Parathyroid adenoma (tissue), 2 donors: ENCODE results near the gene MT1X.

Experiments used
- H2AFZ ChIP-seq: fragments of 300-600 bp; sonication (generic); one replicate; pipeline ENCODE4 v1.7.0; 2017; ENCODE audit warnings: antibody characterized with exemption, mild to moderate bottlenecking
- H3K27ac ChIP-seq: fragments of 300-600 bp; sonication (generic); one replicate; pipeline ENCODE4 v1.7.0; 2017
- H3K27me3 ChIP-seq: fragments of 300-600 bp; sonication (generic); one replicate; pipeline ENCODE4 v1.7.0; 2017; ENCODE audit warnings: low read length; ENCODE audit not compliant: control insufficient read depth, insufficient read depth
- H3K36me3 ChIP-seq: fragments of 300-600 bp; sonication (generic); one replicate; pipeline ENCODE4 v1.7.0; 2017; ENCODE audit warnings: low read length; ENCODE audit not compliant: control insufficient read depth, insufficient read depth
- H3K4me1 ChIP-seq: fragments of 300-600 bp; sonication (generic); one replicate; pipeline ENCODE4 v1.7.0; 2017; ENCODE audit warnings: control low read depth
- H3K4me2 ChIP-seq: fragments of 300-600 bp; sonication (generic); one replicate; pipeline ENCODE4 v1.7.0; 2017; ENCODE audit warnings: low read length
- H3K4me3 ChIP-seq: fragments of 300-600 bp; sonication (generic); one replicate; pipeline ENCODE4 v1.7.0; 2017; ENCODE audit warnings: low read depth, low read length
- H3K79me2 ChIP-seq: fragments of 300-600 bp; sonication (generic); one replicate; pipeline ENCODE4 v1.7.0; 2017; ENCODE audit warnings: control low read depth
- H3K9ac ChIP-seq: fragments of 300-600 bp; sonication (generic); one replicate; pipeline ENCODE4 v1.7.0; 2017; ENCODE audit warnings: mild to moderate bottlenecking
- H3K9me3 ChIP-seq: fragments of 300-600 bp; sonication (generic); one replicate; pipeline ENCODE4 v1.7.0; 2017; ENCODE audit warnings: low read length; ENCODE audit not compliant: control insufficient read depth
- TF ChIP-seq, protein P1 (sequence below): fragments of 300-600 bp; sonication (generic); IDR thresholded peaks from one replicate; pipeline ENCODE4 v1.7.0; 2017; ENCODE audit warnings: antibody characterized with exemption, mild to moderate bottlenecking
- donor health status: primary hyperparathyroidism.

The MT1X gene

DNA sequence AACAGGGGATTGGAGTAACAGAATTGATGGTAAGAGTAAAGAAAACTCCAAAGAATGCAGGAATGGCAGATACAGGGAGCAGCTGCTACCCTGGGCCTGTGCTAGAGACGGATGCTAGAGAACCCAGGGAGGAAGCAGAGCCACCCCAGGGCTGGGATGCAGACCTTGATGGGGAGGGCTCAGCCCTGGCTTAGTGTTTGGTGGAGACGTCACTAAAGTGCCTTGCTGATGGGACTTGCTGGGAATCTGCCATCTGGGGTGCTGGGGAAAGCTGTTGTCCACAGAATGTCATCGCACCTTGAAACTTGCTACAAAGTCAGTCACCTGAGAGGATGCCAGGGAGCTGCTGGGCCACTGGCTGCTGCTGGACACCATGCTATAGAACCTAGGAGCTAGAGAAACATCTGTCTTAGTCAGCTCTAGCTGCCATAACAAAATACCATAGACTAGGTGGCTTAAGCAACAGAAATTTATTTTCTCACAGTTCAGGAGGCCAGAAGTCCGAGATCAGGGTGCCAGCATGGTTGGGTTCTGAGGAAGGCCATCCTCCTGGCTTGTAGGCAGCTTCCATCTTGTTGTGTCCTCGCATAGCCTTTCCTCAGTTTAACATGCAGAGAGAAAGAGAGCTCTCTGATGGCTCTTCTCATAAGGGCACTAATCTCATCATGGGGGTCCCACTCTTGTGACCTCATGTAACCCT is 15.3 kb downstream of the MT1X start:
- H3K4me3 ChIP-seq, result no peak overlapping the region
- H3K27ac ChIP-seq, result no peak overlapping the region
- no peaks in the 10 kb centered on the region for H3K27me3 ChIP-seq
- no peak overlapping the region for H2AFZ ChIP-seq
- H3K9ac ChIP-seq, result no peak overlapping the region
- no peak overlapping the region for H3K4me2 ChIP-seq
- TF ChIP-seq, protein P1, sequence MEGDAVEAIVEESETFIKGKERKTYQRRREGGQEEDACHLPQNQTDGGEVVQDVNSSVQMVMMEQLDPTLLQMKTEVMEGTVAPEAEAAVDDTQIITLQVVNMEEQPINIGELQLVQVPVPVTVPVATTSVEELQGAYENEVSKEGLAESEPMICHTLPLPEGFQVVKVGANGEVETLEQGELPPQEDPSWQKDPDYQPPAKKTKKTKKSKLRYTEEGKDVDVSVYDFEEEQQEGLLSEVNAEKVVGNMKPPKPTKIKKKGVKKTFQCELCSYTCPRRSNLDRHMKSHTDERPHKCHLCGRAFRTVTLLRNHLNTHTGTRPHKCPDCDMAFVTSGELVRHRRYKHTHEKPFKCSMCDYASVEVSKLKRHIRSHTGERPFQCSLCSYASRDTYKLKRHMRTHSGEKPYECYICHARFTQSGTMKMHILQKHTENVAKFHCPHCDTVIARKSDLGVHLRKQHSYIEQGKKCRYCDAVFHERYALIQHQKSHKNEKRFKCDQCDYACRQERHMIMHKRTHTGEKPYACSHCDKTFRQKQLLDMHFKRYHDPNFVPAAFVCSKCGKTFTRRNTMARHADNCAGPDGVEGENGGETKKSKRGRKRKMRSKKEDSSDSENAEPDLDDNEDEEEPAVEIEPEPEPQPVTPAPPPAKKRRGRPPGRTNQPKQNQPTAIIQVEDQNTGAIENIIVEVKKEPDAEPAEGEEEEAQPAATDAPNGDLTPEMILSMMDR, result no peak
- no peaks in the 10 kb centered on the region for H3K79me2 ChIP-seq
- no peaks in the 10 kb centered on the region for H3K9me3 ChIP-seq
- H3K36me3 ChIP-seq, result no peaks in the 10 kb centered on the region
- H3K4me1 ChIP-seq, result no peaks in the 10 kb centered on the region

GRCh38 chr16:56700195-56700594 is 17.9 kb downstream of the MT1X start:
- H3K9me3 ChIP-seq, result no peaks in the 10 kb centered on the region
- no peaks in the 10 kb centered on the region for H3K27me3 ChIP-seq
- TF ChIP-seq, protein P1, result no peak
- no peak overlapping the region for H3K4me2 ChIP-seq
- H3K4me3 ChIP-seq, result no peak overlapping the region
- no peak overlapping the region for H3K27ac ChIP-seq
- H3K9ac ChIP-seq, result no peak overlapping the region
- H3K36me3 ChIP-seq, result no peaks in the 10 kb centered on the region
- no peaks in the 10 kb centered on the region for H3K4me1 ChIP-seq
- H2AFZ ChIP-seq, result no peak overlapping the region
- no peaks in the 10 kb centered on the region for H3K79me2 ChIP-seq

DNA sequence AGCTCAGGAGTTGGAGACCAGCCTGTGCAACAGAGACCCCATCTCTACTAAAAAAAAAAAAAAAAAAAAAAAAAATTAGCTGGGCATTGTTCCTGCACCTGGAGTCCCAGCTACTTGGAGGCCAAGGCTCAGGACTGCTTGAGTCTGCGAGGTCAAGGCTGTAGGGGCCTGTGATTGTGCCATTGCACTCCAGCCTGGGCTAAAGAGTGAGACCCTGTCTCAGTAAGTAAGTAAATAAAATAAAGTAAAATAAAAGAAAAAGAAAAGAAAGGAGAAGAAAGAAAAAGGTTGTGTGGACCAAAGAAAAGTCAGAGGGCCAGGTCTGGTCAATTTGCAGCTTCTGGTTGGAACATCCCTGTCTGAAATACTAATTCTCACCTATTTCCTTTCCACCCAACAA is 18.4 kb downstream of the MT1X start:
- Histone ChIP-seq H3K4me3 (no peak overlapping the region), H3K79me2 (no peaks in the 10 kb centered on the region), H3K9ac (no peak overlapping the region), H2AFZ (no peak overlapping the region), H3K4me1 (no peaks in the 10 kb centered on the region), H3K36me3 (no peaks in the 10 kb centered on the region), H3K27ac (no peak overlapping the region), H3K4me2 (no peak overlapping the region), H3K27me3 (no peaks in the 10 kb centered on the region), H3K9me3 (no peaks in the 10 kb centered on the region)
- TF ChIP-seq, protein P1, result no peak

GRCh38 chr16:56701534-56701933 is 19.3 kb downstream of the MT1X start:
- no peaks in the 10 kb centered on the region for H3K27me3 ChIP-seq
- TF ChIP-seq, protein P1, result no peak
- no peak overlapping the region for H3K4me3 ChIP-seq
- no peaks in the 10 kb centered on the region for H3K4me1 ChIP-seq
- H3K4me2 ChIP-seq, result no peak overlapping the region
- H3K9ac ChIP-seq, result no peak overlapping the region
- H3K27ac ChIP-seq, result no peak overlapping the region
- H3K36me3 ChIP-seq, result no peaks in the 10 kb centered on the region
- no peaks in the 10 kb centered on the region for H3K79me2 ChIP-seq
- H2AFZ ChIP-seq, result peak overlapping the region; percentile 19
- no peaks in the 10 kb centered on the region for H3K9me3 ChIP-seq

DNA sequence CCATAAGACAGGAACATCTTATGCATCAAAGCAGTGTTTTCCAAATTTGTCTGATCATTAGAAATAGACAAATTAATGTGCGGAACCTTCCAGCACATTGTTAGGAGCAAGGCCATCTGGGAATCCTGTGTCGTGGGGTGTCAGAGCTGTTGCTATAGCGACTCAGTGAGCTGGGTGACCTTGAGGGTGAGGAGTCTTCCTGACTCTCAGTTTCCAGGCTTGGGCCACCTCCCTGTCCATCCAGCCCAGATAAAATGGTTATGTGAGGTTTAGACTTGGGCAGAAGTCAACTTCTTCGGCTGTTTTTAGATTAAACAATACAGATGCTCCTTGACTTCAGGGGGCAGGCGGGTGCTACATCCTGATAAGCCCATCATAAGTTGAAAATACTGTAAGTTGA is 20.6 kb downstream of the MT1X start:
- Histone ChIP-seq H3K27me3 (no peaks in the 10 kb centered on the region), H3K4me2 (no peak overlapping the region), H3K4me1 (peaks cover 1% of the 10 kb centered on the region), H3K9ac (no peak overlapping the region), H3K36me3 (no peaks in the 10 kb centered on the region), H3K9me3 (no peaks in the 10 kb centered on the region), H3K4me3 (no peak overlapping the region), H3K79me2 (no peaks in the 10 kb centered on the region), H3K27ac (no peak overlapping the region), H2AFZ (no peak overlapping the region)
- TF ChIP-seq, protein P1, result no peak
